HEK293 (cell line): Measurements from ENCODE around the gene UBE2J2.

ENCODE experiments used
- CTCF ChIP-seq: fragments of 450-650 bp; formaldehyde crosslinking; IDR thresholded peaks from 2 replicates; pipeline ENCODE4 v1.5.1; 2016; ENCODE audit warnings: missing biosample characterization, missing genetic modification characterization
- GLIS1 ChIP-seq: fragments of 450-650 bp; formaldehyde crosslinking; IDR thresholded peaks from 2 replicates; pipeline ENCODE4 v1.5.1; 2016; ENCODE audit warnings: missing biosample characterization, missing genetic modification characterization
- ZNF530 ChIP-seq: fragments of 450-650 bp; formaldehyde crosslinking; IDR thresholded peaks from 2 replicates; pipeline ENCODE4 v1.5.1; 2016; ENCODE audit warnings: low read depth, missing biosample characterization, missing genetic modification characterization
- ZNF785 ChIP-seq: fragments of 450-650 bp; formaldehyde crosslinking; IDR thresholded peaks from 2 replicates; pipeline ENCODE4 v1.5.1; 2016; ENCODE audit warnings: missing biosample characterization, missing genetic modification characterization
- ZNF792 ChIP-seq: fragments of 450-650 bp; formaldehyde crosslinking; IDR thresholded peaks from 2 replicates; pipeline ENCODE4 v1.5.1; 2016; ENCODE audit warnings: missing biosample characterization, missing genetic modification characterization

- no peak for TF ChIP-seq GLIS1 (tag by site-specific recombination)
- no peak for TF ChIP-seq CTCF (tag by site-specific recombination)
- no peak for TF ChIP-seq ZNF785 (tag by site-specific recombination)
- TF ChIP-seq ZNF792 (tag by site-specific recombination): no peak
- TF ChIP-seq ZNF530 (tag by site-specific recombination): no peak
Measured at GRCh38 chr1:1215881-1216605, 57.6 kb downstream of the UBE2J2 start.
